Fibroblast of lung (primary cell): ENCODE results near the gene CPE. TPM values are rescaled to one million over a fixed set of nuclear protein-coding genes. Genes with fewer than 3 reads are reported as not detected.
A peak's percentile ranks its signal among the peaks of the same experiment; 100 is the strongest.

Experiments used
- DNase-seq, 2 donors: peaks; one replicate each; pipeline versions ENCODE4 v3.0.0 to v3.0.0-alpha.2; 2010; ENCODE audit warnings: low read depth in 2 of 2
- H2AFZ ChIP-seq: 2 replicates; pipeline ENCODE4 v1.5.1; 2012; ENCODE audit warnings: low read length, control low read depth, inconsistent platforms
- H3K27ac ChIP-seq: 2 replicates; pipeline ENCODE4 v1.5.1; 2011; ENCODE audit warnings: low read length, control low read depth; ENCODE audit not compliant: insufficient read depth
- H3K27me3 ChIP-seq: 2 replicates; pipeline ENCODE4 v1.5.1; 2011; ENCODE audit warnings: mild to moderate bottlenecking, low read length; ENCODE audit not compliant: control insufficient read depth, insufficient read depth
- H3K36me3 ChIP-seq: 2 replicates; pipeline ENCODE4 v1.5.1; 2011; ENCODE audit warnings: low read length; ENCODE audit not compliant: control insufficient read depth, insufficient read depth
- H3K4me1 ChIP-seq: 2 replicates; pipeline ENCODE4 v1.5.1; 2011; ENCODE audit warnings: low read length; ENCODE audit not compliant: control insufficient read depth, insufficient read depth; ENCODE audit errors: extremely low read depth
- H3K4me2 ChIP-seq: 2 replicates; pipeline ENCODE4 v1.5.1; 2011; ENCODE audit warnings: low read length, control low read depth; ENCODE audit not compliant: insufficient read depth; ENCODE audit errors: extremely low read depth
- H3K4me3 ChIP-seq, 4 experiments: fragments of 200-600 bp in 1 of 4; sonication (generic) in 1 of 4; replicated peaks in 1 of 4; 2 replicates each; pipeline ENCODE4 v1.5.1; 2011 to 2016; ENCODE audit warnings: low read length in 4 of 4, low read depth in 3 of 4, mild to moderate bottlenecking in 3 of 4, control low read depth in 2 of 4, inconsistent platforms in 1 of 4, mixed read lengths in 1 of 4; ENCODE audit not compliant: insufficient read depth in 1 of 4; ENCODE audit errors: control extremely low read depth in 1 of 4
- H3K79me2 ChIP-seq: 2 replicates; pipeline ENCODE4 v1.5.1; 2012; ENCODE audit warnings: mild to moderate bottlenecking, low read length, inconsistent platforms; ENCODE audit not compliant: control insufficient read depth, insufficient read depth
- H3K9ac ChIP-seq: 2 replicates; pipeline ENCODE4 v1.5.1; 2011; ENCODE audit warnings: mild to moderate bottlenecking, low read length, control low read depth; ENCODE audit not compliant: insufficient read depth
- H3K9me3 ChIP-seq: 2 replicates; pipeline ENCODE4 v1.5.1; 2012; ENCODE audit warnings: low read depth, low read length; ENCODE audit not compliant: control insufficient read depth, insufficient read depth
- H4K20me1 ChIP-seq: 2 replicates; pipeline ENCODE4 v1.5.1; 2011; ENCODE audit warnings: low read length; ENCODE audit not compliant: control insufficient read depth, insufficient read depth; ENCODE audit errors: extremely low read depth
- EZH2 ChIP-seq: IDR thresholded peaks from 2 replicates; pipeline ENCODE4 v1.5.1; 2012; ENCODE audit warnings: low read length, control low read depth, mild to moderate bottlenecking; ENCODE audit errors: missing control alignments
- polyA plus RNA-seq, 2 donors: library from polyadenylated mRNA; depleted of rRNA in 1 of 2; stranded (reverse) in 1 of 2; unstranded in 1 of 2; fragments of >200 nt; gene quantifications; 2 replicates each; pipeline ENCODE4 v1.2.1, GENCODE V29; 2011 to 2012; ENCODE audit warnings: missing spikeins in 1 of 2
- total RNA-seq: library from RNA; depleted of rRNA; stranded (reverse); fragments of >200 nt; gene quantifications from 2 replicates; pipeline ENCODE4 v1.2.1, GENCODE V29; 2014
- TF ChIP-seq, protein P1 (sequence below), 2 donors: IDR thresholded peaks in 1 of 2; conservative IDR thresholded peaks in 1 of 2; 1 replicate in 1 of 2; 2 replicates in 1 of 2; pipeline ENCODE4 v1.5.1; 2011 to 2012; ENCODE audit warnings: low read length in 2 of 2, control low read depth in 1 of 2, inconsistent platforms in 1 of 2, low read depth in 1 of 2, mild to moderate bottlenecking in 1 of 2

Gene CPE
- total and polyA plus RNA-seq, 2 donors (not counting 1 experiment from before 2014, with no cell fraction given): 20.2 to 51.7 TPM

GRCh38 chr4:165359506-165359905, 19.3 kb upstream of the CPE start:
- Histone ChIP-seq H4K20me1 (no peaks in the 10 kb centered on the region), H3K79me2 (no peaks in the 10 kb centered on the region), H3K4me1 (peaks cover 2% of the 10 kb centered on the region), H3K27ac (no peak overlapping the region), H3K9ac (no peak overlapping the region), H3K36me3 (no peaks in the 10 kb centered on the region), H3K27me3 (no peaks in the 10 kb centered on the region), H3K9me3 (no peaks in the 10 kb centered on the region), H2AFZ (no peak overlapping the region), H3K4me2 (no peak overlapping the region), H3K4me3 (no peak overlapping the region)
- TF ChIP-seq, protein P1, sequence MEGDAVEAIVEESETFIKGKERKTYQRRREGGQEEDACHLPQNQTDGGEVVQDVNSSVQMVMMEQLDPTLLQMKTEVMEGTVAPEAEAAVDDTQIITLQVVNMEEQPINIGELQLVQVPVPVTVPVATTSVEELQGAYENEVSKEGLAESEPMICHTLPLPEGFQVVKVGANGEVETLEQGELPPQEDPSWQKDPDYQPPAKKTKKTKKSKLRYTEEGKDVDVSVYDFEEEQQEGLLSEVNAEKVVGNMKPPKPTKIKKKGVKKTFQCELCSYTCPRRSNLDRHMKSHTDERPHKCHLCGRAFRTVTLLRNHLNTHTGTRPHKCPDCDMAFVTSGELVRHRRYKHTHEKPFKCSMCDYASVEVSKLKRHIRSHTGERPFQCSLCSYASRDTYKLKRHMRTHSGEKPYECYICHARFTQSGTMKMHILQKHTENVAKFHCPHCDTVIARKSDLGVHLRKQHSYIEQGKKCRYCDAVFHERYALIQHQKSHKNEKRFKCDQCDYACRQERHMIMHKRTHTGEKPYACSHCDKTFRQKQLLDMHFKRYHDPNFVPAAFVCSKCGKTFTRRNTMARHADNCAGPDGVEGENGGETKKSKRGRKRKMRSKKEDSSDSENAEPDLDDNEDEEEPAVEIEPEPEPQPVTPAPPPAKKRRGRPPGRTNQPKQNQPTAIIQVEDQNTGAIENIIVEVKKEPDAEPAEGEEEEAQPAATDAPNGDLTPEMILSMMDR (conservative IDR thresholded peaks at IDR 0.05 in 1 of 2, IDR thresholded peaks at IDR 0.05 in 1 of 2; ENCODE audit: low read depth in 1 of 2, low read length in 2 of 2): no peak
- TF ChIP-seq EZH2: no peak
- peak; percentile 47 to 48 for DNase-seq

DNA sequence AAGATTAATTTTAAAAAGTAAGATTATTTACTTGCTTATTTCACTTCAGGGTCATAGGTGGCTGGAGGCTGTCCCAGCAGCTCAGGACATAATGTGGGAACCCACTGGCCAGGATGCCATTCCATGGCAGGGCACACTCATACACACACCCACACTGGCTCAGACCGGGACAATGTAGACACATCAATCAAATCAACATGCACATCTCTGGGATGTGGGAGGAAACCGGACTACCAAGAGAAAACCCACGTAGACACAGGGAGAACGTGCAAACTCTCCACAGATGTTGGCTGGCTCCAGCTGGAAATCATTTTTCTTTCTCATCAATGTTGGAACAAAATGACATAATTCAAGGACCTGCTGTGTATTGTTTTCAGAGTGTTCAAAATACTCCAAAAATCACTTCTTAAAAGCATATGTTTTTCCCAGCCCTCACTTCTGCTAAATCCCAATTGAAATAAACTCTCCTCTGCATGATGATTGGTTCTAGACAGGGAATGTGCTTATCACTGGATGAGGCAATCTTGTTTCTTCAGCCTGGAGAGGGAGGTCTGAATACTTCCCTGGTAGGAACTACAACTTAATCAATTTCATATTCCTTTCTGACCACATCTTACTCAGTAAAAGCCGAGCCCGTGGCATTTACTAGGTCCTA, 18.6 kb upstream of the CPE start:
- Histone ChIP-seq H4K20me1 (no peaks in the 10 kb centered on the region), H2AFZ (no peak overlapping the region), H3K4me2 (no peak overlapping the region), H3K27me3 (no peaks in the 10 kb centered on the region), H3K79me2 (no peaks in the 10 kb centered on the region), H3K9me3 (no peaks in the 10 kb centered on the region), H3K4me1 (peaks cover 2% of the 10 kb centered on the region), H3K4me3 (no peak overlapping the region), H3K27ac (no peak overlapping the region), H3K9ac (no peak overlapping the region), H3K36me3 (no peaks in the 10 kb centered on the region)
- TF ChIP-seq, protein P1 (conservative IDR thresholded peaks at IDR 0.05 in 1 of 2, IDR thresholded peaks at IDR 0.05 in 1 of 2; ENCODE audit: low read depth in 1 of 2, low read length in 2 of 2): no peak
- no peak for TF ChIP-seq EZH2
- peak; percentile 36 to 70 for DNase-seq

- Histone ChIP-seq H3K27ac (no peak overlapping the region), H3K79me2 (no peaks in the 10 kb centered on the region), H3K9ac (no peak overlapping the region), H2AFZ (no peak overlapping the region), H3K4me2 (no peak overlapping the region), H4K20me1 (no peaks in the 10 kb centered on the region), H3K4me1 (peaks cover 2% of the 10 kb centered on the region), H3K36me3 (no peaks in the 10 kb centered on the region), H3K9me3 (no peaks in the 10 kb centered on the region), H3K4me3 (no peak overlapping the region), H3K27me3 (no peaks in the 10 kb centered on the region)
- no peak for DNase-seq
- TF ChIP-seq, protein P1 (conservative IDR thresholded peaks at IDR 0.05 in 1 of 2, IDR thresholded peaks at IDR 0.05 in 1 of 2; ENCODE audit: low read depth in 1 of 2, low read length in 2 of 2): no peak
- TF ChIP-seq EZH2: no peak
Observed at GRCh38 chr4:165360985-165361670, 17.7 kb upstream of the CPE start.
